ENCODE data around the gene HTRA3.

DNA sequence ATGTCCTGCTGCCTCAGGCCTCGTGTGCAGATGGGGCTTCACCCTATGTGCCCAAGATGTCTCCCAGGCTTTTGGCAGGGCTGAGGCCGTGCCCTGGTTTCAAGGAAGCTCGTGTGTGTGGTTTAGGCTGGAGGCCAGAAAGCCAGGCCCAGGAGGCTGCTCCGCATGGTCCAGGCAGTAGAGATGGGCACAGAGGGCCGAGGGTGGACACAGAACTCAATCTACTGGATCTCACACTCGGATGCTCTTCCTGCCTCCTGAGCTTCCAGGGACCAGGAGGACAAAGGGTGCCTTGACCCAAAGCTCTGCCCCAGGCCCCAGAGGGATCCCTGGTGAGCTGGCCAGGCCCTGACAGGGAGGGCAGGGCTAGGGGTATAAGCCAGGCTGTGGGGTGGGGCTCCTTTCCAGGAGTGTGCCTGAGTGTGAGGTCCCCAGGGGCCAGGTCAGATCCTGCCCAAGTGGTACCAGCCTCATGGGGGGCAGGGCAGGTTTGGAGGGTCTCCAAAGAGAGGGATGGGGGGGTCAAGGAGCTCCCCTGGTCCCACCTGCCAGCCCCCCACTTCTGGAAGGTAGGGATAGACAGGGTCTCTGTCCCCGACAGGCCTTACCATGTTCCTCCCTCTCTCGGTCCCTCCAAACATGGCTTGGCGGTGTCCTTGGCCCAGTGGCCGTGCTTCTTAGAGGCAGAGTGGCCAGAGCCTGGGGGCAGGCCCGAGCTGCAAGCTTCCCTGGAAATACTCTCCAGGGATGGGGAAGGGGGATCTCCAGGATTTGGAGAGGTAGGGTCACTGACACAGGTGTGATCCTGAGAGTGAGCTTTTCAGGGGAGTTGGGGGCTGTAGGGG is 23.8 kb downstream of the HTRA3 start:
- TF ChIP-seq, protein P1, sequence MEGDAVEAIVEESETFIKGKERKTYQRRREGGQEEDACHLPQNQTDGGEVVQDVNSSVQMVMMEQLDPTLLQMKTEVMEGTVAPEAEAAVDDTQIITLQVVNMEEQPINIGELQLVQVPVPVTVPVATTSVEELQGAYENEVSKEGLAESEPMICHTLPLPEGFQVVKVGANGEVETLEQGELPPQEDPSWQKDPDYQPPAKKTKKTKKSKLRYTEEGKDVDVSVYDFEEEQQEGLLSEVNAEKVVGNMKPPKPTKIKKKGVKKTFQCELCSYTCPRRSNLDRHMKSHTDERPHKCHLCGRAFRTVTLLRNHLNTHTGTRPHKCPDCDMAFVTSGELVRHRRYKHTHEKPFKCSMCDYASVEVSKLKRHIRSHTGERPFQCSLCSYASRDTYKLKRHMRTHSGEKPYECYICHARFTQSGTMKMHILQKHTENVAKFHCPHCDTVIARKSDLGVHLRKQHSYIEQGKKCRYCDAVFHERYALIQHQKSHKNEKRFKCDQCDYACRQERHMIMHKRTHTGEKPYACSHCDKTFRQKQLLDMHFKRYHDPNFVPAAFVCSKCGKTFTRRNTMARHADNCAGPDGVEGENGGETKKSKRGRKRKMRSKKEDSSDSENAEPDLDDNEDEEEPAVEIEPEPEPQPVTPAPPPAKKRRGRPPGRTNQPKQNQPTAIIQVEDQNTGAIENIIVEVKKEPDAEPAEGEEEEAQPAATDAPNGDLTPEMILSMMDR (IDR thresholded peaks at IDR 0.05; ENCODE audit: insufficient read depth, low read length, poor library complexity, severe bottlenecking) = no peak
- no peak for TF ChIP-seq EZH2phosphoT487 (conservative IDR thresholded peaks at IDR 0.05; ENCODE audit: low read length)

Data from SU-DHL-6 (cell line).